Renal pelvis (tissue), 12 donors: Measurements from ENCODE around the gene ADORA2B. TPM values are rescaled to one million over a fixed set of nuclear protein-coding genes. Genes with fewer than 3 reads are reported as not detected.
"Not testable (repeated sequence)": the region's sequence is repeated elsewhere in the genome, so short reads cannot be mapped to it uniquely, and the experiment has no call there.

ENCODE experiments used
- DNase-seq: peaks from one replicate; pipeline ENCODE4 v3.0.0-alpha.2; 2013
- long read RNA-seq, 16 experiments: transcript quantifications; one replicate each; lab custom pipeline, GENCODE V29; 2026
- polyA plus RNA-seq, 3 donors: library from polyadenylated mRNA; unstranded; fragments of 120-200 nt; gene quantifications; one replicate each; pipeline ENCODE4 v1.2.1, GENCODE V29; 2013; ENCODE audit not compliant: insufficient read length in 3 of 3

The ADORA2B gene
- polyA plus RNA-seq: 1 to 10 TPM; 1.3 to 7.9 (median 4.9) TPM
- long read RNA-seq, donor 1, partial matches to known transcripts: 0 of 2 reads
- long read RNA-seq, donor 1, other reads (novel, unspliced or antisense): 0 of 2 reads
- long read RNA-seq, donor 2, partial matches to known transcripts: 0 of 1 reads
- long read RNA-seq, donor 2, other reads (novel, unspliced or antisense): 0 of 1 reads
- long read RNA-seq, donor 3: 0 reads
- long read RNA-seq, donor 4, partial matches to known transcripts: 0 of 1 reads
- long read RNA-seq, donor 4, other reads (novel, unspliced or antisense): 0 of 1 reads
- long read RNA-seq, donor 5, partial matches to known transcripts: 0 of 1 reads
- long read RNA-seq, donor 5, other reads (novel, unspliced or antisense): 0 of 1 reads
- long read RNA-seq, donor 6, partial matches to known transcripts: 0 of 2 reads
- long read RNA-seq, donor 6, other reads (novel, unspliced or antisense): 0 of 2 reads
- long read RNA-seq, donor 7: 0 reads
- long read RNA-seq, donor 8, partial matches to known transcripts: 0 of 1 reads
- long read RNA-seq, donor 8, other reads (novel, unspliced or antisense): 0 of 1 reads
- long read RNA-seq, donor 9, partial matches to known transcripts: 5 of 6 reads
- long read RNA-seq, donor 9, other reads (novel, unspliced or antisense): 0 of 6 reads
- long read RNA-seq, donor 10, partial matches to known transcripts: 0 of 5 reads
- long read RNA-seq, donor 10, other reads (novel, unspliced or antisense): 0 of 5 reads
- long read RNA-seq, donor 11, partial matches to known transcripts: 0 of 3 reads
- long read RNA-seq, donor 11, other reads (novel, unspliced or antisense): 0 of 3 reads
- long read RNA-seq, donor 12, transcript ADORA2B-202 (1 exons, 1,875 nt): major isoform, 12 of 14 reads
- long read RNA-seq, donor 12, partial matches to known transcripts: 0 of 14 reads
- long read RNA-seq, donor 12, other reads (novel, unspliced or antisense): 0 of 14 reads
- long read RNA-seq, donor 13, partial matches to known transcripts: 0 of 3 reads
- long read RNA-seq, donor 13, other reads (novel, unspliced or antisense): 0 of 3 reads
- long read RNA-seq, donor 14: 0 reads
- long read RNA-seq, donor 15: 0 reads
- long read RNA-seq, donor 16, partial matches to known transcripts: 0 of 2 reads
- long read RNA-seq, donor 16, other reads (novel, unspliced or antisense): 0 of 2 reads

DNA sequence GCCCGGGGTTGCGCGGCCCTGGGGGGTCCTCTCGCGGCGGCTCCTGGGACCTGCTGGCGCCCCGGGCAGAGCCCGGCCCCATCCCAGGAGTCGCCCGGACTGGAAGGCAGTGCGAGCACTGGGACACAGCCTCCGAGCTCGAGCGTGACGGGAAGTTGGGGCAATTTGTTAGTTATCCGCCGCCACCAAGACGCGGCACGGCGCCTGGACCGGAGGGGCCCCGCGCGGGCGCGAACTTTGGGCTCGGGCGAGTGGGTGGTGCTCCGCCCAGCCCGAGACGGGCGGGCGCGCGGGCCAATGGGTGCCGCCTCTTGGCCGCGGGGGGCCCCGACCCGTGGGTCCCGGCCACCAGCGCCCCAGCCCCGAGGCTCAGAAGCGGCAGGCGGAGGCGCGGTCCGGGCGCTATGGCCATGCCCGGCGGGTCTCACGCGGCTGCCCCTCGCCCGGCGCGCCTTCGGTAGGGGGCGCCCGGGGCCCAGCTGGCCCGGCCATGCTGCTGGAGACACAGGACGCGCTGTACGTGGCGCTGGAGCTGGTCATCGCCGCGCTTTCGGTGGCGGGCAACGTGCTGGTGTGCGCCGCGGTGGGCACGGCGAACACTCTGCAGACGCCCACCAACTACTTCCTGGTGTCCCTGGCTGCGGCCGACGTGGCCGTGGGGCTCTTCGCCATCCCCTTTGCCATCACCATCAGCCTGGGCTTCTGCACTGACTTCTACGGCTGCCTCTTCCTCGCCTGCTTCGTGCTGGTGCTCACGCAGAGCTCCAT lies at the start of gene ADORA2B:
TSS of gene ADORA2B (plus strand) at position 372 of the 768 bp plus-strand sequence. CDS start at position 491, 119 bp downstream.
- DNase-seq: peak; percentile 62

DNA sequence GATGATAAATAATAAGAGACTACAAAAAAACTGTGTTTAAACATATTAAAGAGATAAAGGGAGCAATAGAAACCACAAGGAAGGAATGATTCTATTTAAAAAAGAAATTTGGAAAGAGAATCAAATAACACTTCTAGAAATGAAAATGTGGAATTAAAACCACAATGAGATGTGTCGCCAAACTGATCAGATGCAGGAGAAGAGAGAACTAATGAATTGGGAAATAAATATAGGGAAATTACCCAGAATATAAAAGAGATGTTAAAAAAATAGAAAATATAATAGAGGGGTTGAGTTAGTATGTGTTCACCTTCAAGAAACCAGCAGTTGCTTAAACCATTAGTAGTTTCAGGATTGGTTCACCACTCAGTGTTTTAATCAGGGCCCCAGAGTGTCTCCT lies 48.7 kb upstream of the ADORA2B start:
- DNase-seq: no peak

DNA sequence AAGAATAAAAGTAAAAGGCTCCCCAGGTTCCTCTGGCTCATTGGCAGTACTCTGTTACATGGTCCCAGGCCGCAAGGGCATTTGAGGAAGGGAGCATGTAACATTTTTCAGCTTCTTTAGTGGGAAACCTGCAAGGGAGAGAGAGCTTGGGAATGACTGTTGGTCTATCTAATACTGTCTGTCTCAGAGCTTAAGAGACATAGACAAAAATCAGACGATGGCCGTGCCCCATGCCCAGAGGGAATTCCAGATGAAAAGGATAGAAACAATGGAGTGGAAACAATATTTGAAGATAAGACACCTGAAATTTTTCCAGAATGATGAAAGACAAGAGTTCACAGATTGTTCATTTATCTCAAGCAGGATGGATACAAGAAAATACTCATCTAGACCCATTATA lies 48.1 kb upstream of the ADORA2B start:
- no peak for DNase-seq

- not testable (repeated sequence) for DNase-seq
Measured at GRCh38 chr17:15899596-15899995, 45.3 kb upstream of the ADORA2B start.

- no peak for DNase-seq
Measured at GRCh38 chr17:15900871-15901270, 44.1 kb upstream of the ADORA2B start.

GRCh38 chr17:15905236-15905635 lies 39.7 kb upstream of the ADORA2B start:
- DNase-seq: not testable (repeated sequence)

- no peak for DNase-seq
Measured at GRCh38 chr17:15907290-15907689, 37.6 kb upstream of the ADORA2B start.

GRCh38 chr17:15908378-15908777 lies 36.6 kb upstream of the ADORA2B start:
- no peak for DNase-seq

DNA sequence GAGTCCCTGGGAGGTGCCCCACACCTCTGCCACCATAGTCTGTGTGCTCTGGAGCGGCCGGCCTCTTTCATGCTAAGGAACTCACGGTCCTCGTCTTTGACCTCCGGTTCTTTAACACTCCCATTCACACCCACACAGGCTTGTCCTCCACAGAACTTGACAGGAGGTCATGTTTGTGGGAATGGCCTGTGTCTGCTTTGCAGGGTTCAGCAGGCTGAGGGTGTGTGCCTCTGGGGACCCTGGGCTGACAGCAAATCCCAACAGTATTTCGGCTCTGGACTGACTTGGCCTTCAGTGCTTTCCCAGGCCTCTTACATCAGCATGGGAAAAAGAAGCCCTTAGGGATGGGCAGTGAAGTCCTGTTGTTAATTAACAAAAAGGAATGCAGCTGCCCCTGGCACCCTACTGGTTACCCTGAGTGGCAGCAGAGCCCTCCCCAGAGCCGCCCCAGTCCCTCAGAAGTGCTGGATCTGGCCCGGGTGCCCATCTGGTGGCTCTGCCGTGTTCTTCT lies 35.4 kb upstream of the ADORA2B start:
- DNase-seq: no peak

DNA sequence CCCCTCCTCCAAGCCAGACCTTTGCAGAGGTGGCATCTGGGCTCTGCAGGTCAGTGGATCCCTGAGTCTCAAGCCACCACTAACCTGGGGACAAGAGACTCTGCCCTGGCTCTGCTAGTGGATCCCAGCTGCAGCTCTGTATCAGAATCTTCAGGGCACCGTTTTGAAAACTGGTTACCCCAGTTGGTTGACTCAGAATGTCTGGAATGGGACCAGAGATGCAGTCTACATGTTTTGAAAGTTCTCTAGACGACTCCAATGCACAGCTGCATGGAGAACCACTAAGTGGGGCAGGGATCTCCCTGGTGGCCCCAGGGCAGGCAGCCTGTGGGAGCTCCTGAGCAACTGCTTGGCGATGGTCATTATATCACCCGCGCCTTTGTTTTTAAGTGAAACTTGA lies 34.1 kb upstream of the ADORA2B start:
- DNase-seq: no peak

- not testable (repeated sequence) for DNase-seq
Measured at GRCh38 chr17:15911701-15912100, 33.2 kb upstream of the ADORA2B start.

GRCh38 chr17:15912416-15912955 lies 32.4 kb upstream of the ADORA2B start:
- DNase-seq: no peak

DNA sequence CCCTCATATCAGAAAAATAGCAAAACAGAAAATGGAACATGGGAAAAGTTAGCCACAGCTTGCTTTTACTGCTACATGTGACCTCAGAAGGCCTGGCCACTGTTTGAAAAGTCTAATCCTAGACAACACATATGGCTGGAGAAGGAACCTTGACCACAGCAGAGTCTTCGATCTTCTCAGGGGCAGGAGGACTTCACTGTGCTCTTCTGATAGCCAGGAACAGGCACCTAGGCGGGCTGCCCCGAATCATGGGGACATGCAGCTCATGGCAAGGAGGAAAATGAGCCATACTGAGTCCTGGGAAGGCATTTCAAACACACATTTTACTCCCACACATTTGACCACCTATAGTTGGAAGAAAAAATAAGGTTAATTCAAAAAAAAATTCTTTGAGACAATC lies 31.1 kb upstream of the ADORA2B start:
- no peak for DNase-seq

DNA sequence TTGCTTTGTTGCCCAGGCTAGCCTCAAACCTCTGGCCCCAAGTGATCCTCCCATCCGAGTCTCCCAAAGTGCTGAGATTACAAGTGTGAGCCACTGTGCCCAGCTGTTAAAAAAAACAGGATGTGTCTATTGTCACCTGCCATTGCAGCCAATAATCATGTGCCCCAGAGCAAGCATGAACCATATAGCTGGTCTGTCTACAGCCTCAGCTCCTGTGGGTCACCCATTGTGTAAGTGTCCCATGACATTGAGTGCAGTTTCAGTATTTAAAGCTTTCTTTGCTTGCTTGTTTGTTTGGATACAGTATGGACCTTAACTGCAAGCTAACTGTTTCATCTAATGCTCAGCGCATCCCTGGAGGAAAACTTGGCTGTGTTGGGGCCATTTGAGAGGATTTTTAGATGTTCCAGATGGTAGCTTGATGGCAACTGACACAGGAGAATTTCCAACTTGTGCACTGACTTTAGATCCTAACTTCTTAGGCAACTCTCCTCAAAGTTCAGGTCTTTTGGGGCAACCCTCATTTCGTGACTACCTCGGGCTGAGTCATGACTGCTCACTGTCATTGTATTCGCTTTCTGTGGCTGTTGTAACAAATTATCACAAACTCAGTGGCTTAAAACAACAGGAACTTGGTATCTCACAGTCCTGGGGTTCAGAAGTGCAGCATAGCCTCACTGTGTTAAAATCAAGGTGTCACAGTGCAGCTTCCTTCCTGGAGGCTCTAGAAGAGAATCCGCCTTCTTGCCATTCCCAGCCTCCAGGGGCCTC lies 30.3 kb upstream of the ADORA2B start:
- DNase-seq: no peak

- no peak for DNase-seq
Measured at GRCh38 chr17:15915961-15916360, 29.0 kb upstream of the ADORA2B start.

DNA sequence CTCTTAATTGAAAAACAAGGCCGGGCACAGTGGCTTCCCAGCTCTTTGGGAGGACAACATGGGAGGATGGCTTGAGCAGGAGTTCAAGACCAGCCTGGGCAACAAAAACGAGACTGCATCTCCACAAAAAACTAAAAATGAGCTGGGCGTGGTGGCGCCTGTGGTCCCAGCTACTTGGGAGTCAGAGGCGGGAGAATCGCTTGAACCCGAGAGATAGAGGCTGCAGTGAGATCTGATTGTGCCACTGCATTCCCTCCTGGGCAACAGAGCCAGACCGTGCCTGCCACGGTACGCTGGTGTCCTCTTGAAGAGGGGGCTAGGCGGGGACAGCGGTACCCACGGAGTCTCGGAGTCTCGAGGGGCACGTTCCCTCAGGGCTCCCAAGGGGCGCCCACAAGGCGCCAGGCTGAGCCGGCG lies 27.9 kb upstream of the ADORA2B start:
- no peak for DNase-seq

- no peak for DNase-seq
Measured at GRCh38 chr17:15917438-15918027, 27.4 kb upstream of the ADORA2B start.

DNA sequence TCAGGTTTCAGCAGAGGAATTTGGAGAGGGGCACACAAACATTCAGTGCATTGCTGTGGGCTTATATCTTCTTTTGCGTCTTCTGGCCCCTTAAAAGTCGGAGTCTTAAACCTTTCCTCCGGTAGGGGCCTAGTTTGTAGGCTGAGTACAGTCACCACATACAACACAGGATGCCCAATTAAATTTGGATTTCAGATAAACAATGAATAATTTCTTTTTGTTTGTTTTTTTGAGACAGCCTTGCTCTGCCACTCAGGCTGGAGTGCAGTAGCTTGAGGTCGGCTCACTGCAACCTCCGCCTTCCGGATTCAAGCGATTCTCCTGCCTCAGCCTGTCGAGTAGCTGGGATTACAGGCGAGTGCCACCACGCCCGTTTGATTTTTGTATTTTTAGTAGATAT lies 26.7 kb upstream of the ADORA2B start:
- DNase-seq: no peak

DNA sequence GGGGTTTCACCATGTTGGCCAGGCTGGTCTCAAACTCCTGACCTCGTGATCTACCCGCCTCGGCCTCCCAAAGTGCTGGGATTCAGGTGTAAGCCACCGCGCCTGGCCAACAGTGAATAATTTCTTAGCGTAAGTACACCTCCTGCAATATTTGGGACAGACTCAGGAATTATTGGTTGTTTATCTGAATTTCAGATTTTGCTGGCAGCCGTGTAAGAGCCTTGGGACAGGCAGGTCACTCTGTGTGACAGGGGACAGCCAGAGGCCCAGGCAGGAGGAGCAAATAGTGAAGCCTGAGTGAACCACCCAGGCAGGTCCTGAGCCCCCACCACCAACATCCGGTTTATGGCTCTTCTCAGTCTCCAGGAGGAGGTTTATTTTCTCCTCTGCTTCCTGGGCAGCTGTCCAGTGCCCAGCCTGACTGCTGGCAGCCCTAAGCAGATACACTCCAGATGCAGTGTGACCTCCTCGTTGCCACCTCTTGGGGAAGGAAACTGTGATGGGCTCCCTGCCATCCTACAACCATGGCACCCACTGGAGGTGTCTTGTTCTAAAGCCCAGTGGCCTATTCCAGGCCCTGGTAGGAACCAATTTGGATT lies 26.2 kb upstream of the ADORA2B start:
- DNase-seq: no peak
